HepG2 (cell line): Measurements from ENCODE around the gene OPRL1. TPM values are rescaled to one million over a fixed set of nuclear protein-coding genes. Genes with fewer than 3 reads are reported as not detected.

Source experiments
- AGO2 ChIP-seq: fragments of 200-400 bp; formaldehyde crosslinking; optimal IDR thresholded peaks from 2 replicates; pipeline ENCODE3; 2017; ENCODE audit warnings: mild to moderate bottlenecking, low read depth, low read length, moderate library complexity
- CCDC6 ChIP-seq: sonication (generic); formaldehyde crosslinking; IDR thresholded peaks from 2 replicates; pipeline ENCODE4 v1.8.1; 2022; ENCODE audit warnings: mild to moderate bottlenecking, missing genetic modification reagents, moderate library complexity
- FOXA1 ChIP-seq, 2 experiments: fragments of 450-650 bp in 1 of 2; sonication (generic) in 1 of 2; formaldehyde crosslinking in 1 of 2; IDR thresholded peaks; 2 replicates each; pipeline versions ENCODE4 v1.4.0 to v1.6.1; 2016 to 2020; ENCODE audit warnings: missing genetic modification reagents in 1 of 2
- HOXA7 ChIP-seq: sonication (generic); formaldehyde crosslinking; IDR thresholded peaks from 2 replicates; pipeline ENCODE4 v1.8.1; 2022; ENCODE audit warnings: mild to moderate bottlenecking, missing genetic modification reagents, moderate library complexity
- KDM2A ChIP-seq: sonication (generic); formaldehyde crosslinking; IDR thresholded peaks from 2 replicates; pipeline ENCODE4 v1.4.0; 2020; ENCODE audit warnings: low read depth, missing genetic modification reagents, borderline replicate concordance
- LCORL ChIP-seq, 2 experiments: fragments of 450-650 bp in 1 of 2; sonication (generic) in 1 of 2; formaldehyde crosslinking in 1 of 2; IDR thresholded peaks; 2 replicates each; pipeline versions ENCODE4 v1.5.0 to v1.6.1; 2017 to 2020; ENCODE audit warnings: antibody characterized with exemption in 1 of 2, missing genetic modification reagents in 1 of 2
- NFE2L2 ChIP-seq: fragments of 150-350 bp; IDR thresholded peaks from 2 replicates; pipeline ENCODE4 v1.6.1; 2014; ENCODE audit warnings: low read length
- NR2F6 ChIP-seq, 2 experiments: IDR thresholded peaks; 2 replicates each; pipeline ENCODE4 v1.6.1; 2016; ENCODE audit warnings: antibody characterized with exemption in 1 of 2, mild to moderate bottlenecking in 1 of 2
- RAD21 ChIP-seq: fragments of 450-650 bp; formaldehyde crosslinking; IDR thresholded peaks from 2 replicates; pipeline ENCODE4 v1.5.0; 2020; ENCODE audit warnings: mild to moderate bottlenecking
- SALL1 ChIP-seq: sonication (generic); formaldehyde crosslinking; IDR thresholded peaks from 2 replicates; pipeline ENCODE4 v1.8.0; 2022; ENCODE audit warnings: mild to moderate bottlenecking, missing genetic modification reagents
- STAG1 ChIP-seq: sonication (generic); formaldehyde crosslinking; IDR thresholded peaks from 2 replicates; pipeline ENCODE4 v1.4.0; 2020; ENCODE audit warnings: missing genetic modification reagents
- ZNF343 ChIP-seq: sonication (generic); formaldehyde crosslinking; IDR thresholded peaks from 2 replicates; pipeline ENCODE4 v1.4.0; 2020; ENCODE audit warnings: mild to moderate bottlenecking, missing genetic modification reagents
- ZSCAN9 ChIP-seq: IDR thresholded peaks from 2 replicates; pipeline ENCODE4 v1.6.1; 2016; ENCODE audit warnings: borderline replicate concordance
- polyA plus RNA-seq, 8 experiments: library from polyadenylated mRNA; depleted of rRNA in 3 of 8; stranded (reverse) in 7 of 8; unstranded in 1 of 8; fragments of >200 nt; fragmentation: Illumina TruSeq in 4 of 8; extraction: Trizol in 4 of 8; gene quantifications; 2 replicates each; pipeline versions ENCODE4 v1.2.1 to v1.2.3, GENCODE V29; 2011 to 2016; ENCODE audit warnings: low read depth in 4 of 8, missing spikeins in 1 of 8, mixed read lengths in 1 of 8; ENCODE audit not compliant: insufficient read depth in 1 of 8
- total RNA-seq, 5 experiments: library from RNA; depleted of rRNA; stranded (reverse); fragments of >200 nt; fragmentation: Illumina TruSeq; extraction: Trizol; gene quantifications; 2 replicates each; pipeline ENCODE4 v1.2.3, GENCODE V29; 2016; ENCODE audit warnings: low read depth in 1 of 5
- TF ChIP-seq, protein P1 (sequence below): sonication (generic); formaldehyde crosslinking; IDR thresholded peaks from 2 replicates; pipeline ENCODE4 v1.4.0; 2020; ENCODE audit warnings: missing genetic modification reagents, mild to moderate bottlenecking, borderline replicate concordance
- TF ChIP-seq, protein P2 (sequence below): sonication (generic); formaldehyde crosslinking; IDR thresholded peaks from 2 replicates; pipeline ENCODE4 v1.4.0; 2020; ENCODE audit warnings: mild to moderate bottlenecking, missing genetic modification reagents

Gene OPRL1
- total and polyA plus RNA-seq, 2 of the 13 experiments (the other 11 are each of a cell fraction or from before 2014, with no cell fraction given), result 0.35 to 0.71 TPM

DNA sequence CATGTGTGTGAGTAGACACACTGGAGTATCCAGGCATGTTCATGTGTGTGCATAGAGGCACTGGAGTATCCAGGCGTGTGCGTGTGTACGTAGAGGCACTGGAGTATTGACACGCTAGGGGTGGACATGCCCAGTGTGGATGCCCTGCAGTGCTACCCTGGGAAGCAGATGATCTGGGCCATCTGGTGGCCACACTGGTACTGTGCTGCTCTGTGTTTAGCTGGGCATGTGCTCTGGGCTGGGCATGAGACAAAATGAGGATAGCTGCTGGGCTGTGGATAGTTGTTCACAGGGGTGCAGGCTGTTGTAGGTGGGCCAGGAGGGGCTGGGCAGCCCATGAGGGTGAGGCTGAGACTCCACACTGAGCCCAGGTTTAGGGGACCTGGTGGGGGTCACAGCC lies 51.5 kb downstream of the OPRL1 start (continued):
- TF ChIP-seq SALL1 (CRISPR knock-in tag) (0 out of 2 replicates have a peak, but pooled peaks have one; percentile 11), NFE2L2 (no peak), STAG1 (CRISPR knock-in tag) (peak; percentile 60), CCDC6 (CRISPR knock-in tag) (no peak), FOXA1 (IDR thresholded peaks at IDR 0.05) (no peak), FOXA1 (CRISPR knock-in tag; IDR thresholded peaks at IDR 0.05) (peak; percentile 58), LCORL (IDR thresholded peaks at IDR 0.05) (no peak), LCORL (CRISPR knock-in tag; IDR thresholded peaks at IDR 0.05) (no peak), HOXA7 (0 out of 2 replicates have a peak, but pooled peaks have one; percentile 8), AGO2 (no peak), KDM2A (CRISPR knock-in tag) (no peak), ZSCAN9 (no peak), ZNF343 (no peak), NR2F6 (IDR thresholded peaks at IDR 0.05) (no peak), NR2F6 (CRISPR knock-in tag; IDR thresholded peaks at IDR 0.05) (peak; percentile 12; the same call in 1 of the 2 replicates), RAD21 (CRISPR knock-in tag) (peak; percentile 54)
- TF ChIP-seq, protein P1, sequence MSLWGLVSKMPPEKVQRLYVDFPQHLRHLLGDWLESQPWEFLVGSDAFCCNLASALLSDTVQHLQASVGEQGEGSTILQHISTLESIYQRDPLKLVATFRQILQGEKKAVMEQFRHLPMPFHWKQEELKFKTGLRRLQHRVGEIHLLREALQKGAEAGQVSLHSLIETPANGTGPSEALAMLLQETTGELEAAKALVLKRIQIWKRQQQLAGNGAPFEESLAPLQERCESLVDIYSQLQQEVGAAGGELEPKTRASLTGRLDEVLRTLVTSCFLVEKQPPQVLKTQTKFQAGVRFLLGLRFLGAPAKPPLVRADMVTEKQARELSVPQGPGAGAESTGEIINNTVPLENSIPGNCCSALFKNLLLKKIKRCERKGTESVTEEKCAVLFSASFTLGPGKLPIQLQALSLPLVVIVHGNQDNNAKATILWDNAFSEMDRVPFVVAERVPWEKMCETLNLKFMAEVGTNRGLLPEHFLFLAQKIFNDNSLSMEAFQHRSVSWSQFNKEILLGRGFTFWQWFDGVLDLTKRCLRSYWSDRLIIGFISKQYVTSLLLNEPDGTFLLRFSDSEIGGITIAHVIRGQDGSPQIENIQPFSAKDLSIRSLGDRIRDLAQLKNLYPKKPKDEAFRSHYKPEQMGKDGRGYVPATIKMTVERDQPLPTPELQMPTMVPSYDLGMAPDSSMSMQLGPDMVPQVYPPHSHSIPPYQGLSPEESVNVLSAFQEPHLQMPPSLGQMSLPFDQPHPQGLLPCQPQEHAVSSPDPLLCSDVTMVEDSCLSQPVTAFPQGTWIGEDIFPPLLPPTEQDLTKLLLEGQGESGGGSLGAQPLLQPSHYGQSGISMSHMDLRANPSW, result no peak
- TF ChIP-seq, protein P2, sequence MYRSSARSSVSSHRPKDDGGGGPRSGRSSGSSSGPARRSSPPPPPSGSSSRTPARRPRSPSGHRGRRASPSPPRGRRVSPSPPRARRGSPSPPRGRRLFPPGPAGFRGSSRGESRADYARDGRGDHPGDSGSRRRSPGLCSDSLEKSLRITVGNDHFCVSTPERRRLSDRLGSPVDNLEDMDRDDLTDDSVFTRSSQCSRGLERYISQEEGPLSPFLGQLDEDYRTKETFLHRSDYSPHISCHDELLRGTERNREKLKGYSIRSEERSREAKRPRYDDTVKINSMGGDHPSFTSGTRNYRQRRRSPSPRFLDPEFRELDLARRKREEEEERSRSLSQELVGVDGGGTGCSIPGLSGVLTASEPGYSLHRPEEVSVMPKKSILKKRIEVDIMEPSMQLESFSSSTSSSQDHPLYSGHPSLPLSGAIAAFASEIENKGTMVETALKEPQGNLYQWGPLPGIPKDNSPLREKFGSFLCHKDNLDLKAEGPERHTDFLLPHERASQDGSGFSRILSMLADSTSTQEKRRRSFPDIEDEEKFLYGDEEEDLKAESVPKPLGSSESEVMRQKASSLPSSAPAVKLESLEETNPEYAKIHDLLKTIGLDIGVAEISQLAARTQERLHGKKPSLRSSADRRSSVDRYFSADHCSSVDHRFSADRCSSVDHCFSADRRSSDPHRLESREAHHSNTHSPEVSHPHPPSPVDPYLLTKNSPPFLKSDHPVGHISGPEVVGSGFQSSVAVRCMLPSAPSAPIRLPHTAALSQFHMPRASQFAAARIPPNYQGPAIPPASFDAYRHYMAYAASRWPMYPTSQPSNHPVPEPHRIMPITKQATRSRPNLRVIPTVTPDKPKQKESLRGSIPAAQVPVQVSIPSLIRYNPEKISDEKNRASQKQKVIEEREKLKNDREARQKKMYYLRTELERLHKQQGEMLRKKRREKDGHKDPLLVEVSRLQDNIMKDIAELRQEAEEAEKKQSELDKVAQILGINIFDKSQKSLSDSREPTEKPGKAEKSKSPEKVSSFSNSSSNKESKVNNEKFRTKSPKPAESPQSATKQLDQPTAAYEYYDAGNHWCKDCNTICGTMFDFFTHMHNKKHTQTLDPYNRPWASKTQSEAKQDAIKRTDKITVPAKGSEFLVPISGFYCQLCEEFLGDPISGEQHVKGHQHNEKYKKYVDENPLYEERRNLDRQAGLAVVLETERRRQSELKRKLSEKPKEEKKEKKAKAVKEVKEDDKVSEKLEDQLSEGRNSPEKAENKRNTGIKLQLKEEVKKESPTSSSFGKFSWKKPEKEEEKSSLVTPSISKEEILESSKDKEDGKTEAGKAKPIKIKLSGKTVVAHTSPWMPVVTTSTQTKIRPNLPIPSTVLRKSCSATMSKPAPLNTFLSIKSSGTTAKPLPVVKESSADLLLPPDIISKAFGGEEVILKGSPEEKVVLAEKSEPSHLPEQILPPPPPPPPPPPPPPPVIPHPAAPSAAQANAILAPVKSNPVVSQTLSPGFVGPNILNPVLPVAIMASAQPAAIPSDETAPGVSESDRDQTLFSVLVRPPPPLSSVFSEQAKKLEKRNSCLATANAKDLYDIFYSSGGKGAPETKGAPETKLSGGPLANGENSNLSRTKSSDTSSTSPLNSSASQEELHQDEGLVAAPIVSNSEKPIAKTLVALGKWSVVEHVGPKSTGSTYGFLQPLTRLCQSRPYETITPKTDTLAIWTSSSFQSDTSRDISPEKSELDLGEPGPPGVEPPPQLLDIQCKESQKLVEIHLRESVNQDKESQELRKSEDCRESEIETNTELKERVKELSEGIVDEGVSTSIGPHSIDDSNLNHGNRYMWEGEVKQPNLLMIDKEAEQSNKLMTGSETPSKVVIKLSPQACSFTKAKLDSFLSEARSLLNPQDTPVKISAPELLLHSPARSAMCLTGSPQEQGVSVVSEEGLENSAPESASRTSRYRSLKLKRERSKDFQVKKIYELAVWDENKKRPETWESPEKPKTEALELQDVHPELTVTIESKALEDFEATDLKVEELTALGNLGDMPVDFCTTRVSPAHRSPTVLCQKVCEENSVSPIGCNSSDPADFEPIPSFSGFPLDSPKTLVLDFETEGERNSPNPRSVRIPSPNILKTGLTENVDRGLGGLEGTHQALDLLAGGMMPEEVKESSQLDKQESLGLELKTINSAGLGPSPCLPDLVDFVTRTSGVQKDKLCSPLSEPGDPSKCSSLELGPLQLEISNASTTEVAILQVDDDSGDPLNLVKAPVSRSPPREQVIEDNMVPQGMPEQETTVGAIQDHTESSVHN (CRISPR knock-in tag), result 0 out of 2 replicates have a peak, but pooled peaks have one; percentile 42
